ENCODE measurements around the gene CHAC2.

Gene CHAC2

DNA sequence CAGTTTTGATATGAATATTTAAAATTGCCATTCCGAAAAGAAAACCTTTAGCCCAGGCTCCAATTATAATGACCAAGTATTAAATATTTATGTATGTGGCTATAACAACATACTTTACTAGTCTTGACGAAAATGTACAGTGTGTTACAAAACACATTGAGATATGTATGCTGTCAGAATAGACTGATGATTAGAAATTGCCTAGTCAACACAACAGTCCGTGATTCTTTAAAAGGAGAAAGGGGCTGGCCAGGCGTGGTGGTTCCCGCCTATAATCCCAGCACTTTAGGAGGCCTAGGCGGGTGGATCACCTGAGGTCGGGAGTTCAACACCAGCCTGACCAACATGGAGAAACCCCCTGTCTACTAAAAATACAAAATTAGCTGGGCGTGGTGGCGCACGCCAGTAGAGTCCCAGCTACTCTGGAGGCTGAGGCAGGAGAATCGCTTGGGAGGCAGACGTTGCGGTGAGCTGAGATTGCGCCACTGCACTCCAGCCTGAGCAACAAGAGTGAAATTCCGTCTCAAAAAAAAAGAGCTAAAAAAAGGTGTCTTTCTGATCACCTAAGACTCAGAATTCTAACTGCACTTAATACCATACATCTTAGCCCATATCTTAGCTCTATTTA, 1.8 kb downstream of the CHAC2 start:
- no peak for DNase-seq
- intact Hi-C loops (cut with DNase I): no loop called here

DNA sequence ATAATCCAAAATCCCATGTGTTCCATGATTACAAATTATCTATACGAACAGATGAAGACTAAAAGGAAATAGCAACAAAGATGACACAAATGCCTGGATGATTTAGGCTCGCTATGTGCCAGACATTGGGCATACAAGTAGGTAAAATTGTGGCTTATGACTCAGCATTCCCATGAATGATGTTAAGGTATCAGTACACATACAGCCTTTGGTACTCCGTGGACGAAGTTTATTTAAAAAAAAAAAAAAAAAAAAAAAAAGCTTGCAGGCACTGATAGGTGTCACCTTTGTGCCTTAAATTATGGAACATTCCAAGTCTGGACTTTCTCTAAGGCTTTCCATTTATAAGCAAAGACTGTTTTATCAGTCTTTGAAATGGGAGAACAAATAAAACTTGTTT, 2.7 kb downstream of the CHAC2 start:
- intact Hi-C loops (cut with DNase I): no loop called here

DNA sequence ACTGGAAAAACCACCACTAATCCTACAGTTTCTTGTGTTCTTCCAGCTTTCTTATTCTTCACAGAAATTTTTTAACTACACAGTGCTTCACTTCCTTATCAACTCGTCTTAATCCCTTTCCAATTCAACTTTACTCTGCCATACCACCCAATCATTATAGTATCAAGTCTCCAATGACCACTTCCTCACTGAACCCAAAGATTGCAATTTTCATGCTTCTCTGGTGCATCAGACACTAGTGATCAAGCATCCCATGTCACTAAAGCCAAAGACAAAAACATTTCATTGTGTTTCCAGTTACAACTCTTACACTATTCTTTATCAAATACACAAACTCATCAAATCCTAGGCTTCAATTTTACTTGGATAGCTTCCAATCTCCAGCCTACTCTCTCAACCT, 9.5 kb downstream of the CHAC2 start:
- intact Hi-C loops (cut with DNase I): no loop called here
- DNase-seq: no peak

More for the DNA sequence above, 2.7 kb downstream of the CHAC2 start:
- DNase-seq: no peak

DNA sequence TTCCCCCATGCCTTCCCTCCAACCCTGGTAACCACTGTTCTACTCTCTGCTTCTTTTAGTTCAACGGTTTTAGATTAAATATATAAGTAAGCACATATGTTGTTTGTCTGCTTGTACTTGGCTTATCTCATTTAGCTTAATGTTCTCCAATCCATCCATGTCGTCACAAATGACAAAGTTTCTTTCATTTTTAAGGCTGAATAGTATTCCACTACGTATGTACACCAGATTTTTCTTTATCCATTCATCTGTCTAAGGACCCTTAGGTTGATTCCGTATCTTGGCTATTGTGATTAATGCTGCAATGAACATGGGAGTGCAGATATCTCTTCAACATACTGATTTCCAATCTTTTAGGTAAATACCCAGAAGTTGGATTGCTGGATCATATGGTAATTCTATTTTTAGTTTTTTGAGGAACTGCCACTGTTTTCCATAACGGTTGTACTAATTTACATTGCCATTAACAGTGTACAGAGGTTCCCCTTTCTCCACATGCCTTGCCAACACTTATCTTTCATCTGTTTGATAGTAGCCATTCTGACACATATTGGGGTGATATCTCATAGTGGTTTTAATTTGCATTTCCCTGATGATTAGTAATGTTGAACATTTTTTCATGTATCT, 11.0 kb downstream of the CHAC2 start:
- intact Hi-C loops (cut with DNase I): no loop called here
- no peak for DNase-seq

DNA sequence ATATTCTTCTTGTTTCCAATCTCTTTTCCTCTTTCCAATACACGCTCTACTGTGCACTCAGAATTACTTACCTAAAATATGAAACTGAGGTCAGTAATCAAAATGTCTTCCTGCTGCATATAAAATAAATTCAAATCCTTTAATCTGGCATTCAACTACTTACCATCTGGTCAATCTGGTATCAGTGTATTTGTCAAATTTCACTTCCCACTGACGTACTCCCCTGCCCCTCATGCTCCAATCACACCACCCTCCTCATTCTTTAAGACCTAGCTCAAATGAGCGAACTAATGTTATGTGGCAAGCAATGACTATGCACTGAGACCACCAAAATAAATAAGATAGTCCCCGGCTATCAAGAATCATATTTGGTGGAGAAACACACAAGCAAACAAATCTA, 12.5 kb downstream of the CHAC2 start:
- intact Hi-C loops (cut with DNase I): no loop called here

DNA sequence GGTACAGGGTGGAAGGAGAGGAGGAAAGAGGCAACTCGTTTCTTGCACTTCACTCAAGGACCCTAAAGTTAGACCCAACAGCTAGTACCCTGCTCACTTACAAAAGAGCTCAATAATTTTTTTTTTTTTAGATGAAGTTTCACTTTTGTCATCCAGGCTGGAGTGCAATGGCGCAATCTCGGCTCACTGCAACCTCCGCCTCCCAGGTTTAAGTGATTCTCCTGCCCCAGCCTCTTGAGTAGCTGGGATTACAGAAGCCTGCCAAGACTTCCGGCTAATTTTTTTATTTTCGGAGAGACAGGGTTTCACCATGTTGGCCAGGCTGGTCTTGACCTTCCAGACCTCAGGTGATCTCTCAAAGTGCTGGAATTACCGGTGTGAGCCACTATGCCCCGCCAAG, 15.1 kb downstream of the CHAC2 start:
- DNase-seq: no peak
- intact Hi-C loops (cut with DNase I): no loop called here

More for the DNA sequence above, 12.5 kb downstream of the CHAC2 start:
- DNase-seq: no peak

DNA sequence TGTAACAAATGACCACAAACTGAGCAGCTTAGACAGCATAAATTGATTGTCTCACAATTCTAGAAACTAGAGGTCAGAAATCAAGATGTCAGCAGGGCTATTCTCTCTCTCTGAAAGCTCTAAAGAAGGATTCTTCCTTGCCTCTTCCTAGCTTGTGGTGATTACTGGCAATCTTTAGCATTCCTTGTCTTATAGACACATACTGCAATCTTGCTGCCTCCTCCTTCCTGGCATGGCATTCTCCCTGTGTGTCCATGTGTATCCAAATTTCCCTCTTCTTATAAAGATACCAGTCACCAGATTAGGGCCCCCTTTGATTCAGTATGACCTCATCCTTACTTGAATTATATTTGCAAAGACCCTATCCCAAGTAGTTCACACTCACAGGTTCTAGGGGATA, 16.8 kb downstream of the CHAC2 start:
- intact Hi-C loops (cut with DNase I): no loop called here
- DNase-seq: no peak

DNA sequence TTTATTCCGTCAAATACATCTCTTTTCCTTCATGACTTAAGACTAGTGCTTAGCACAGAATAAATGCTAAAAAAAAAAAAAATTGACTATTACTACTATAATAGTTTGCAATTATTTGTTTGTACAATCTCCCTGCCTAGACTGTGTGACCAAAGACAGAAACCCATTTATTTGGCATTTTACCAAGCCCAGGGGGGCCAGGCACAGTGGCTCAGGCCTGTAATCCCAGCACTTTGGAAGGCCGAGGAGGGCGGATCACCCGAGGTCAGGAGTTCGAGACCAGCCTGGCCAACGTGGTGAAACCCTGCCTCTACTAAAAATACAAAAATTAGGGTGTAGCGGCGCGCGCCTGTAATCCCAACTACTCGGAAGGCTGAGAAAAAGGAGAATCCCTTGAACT, 17.8 kb downstream of the CHAC2 start:
- intact Hi-C loops (cut with DNase I): no loop called here
- DNase-seq: no peak

DNA sequence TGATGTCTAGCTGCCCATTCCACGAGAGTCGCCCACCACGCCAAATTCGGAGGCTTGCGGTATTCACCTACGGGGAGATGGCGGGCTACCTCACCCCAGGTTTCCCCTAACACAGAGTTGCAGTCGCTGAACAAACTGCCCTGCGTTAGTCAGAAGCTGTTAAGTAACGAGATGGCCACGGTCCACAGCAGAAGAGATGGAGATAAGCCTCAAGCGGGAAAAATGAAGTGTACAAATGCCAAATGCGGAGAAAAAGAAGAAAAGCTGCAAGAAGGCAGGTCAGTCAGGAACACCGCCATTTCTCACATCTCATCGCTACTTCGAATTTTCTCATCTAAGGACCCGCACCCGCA, 18.7 kb downstream of the CHAC2 start:
- intact Hi-C loops (cut with DNase I): no loop called here
- DNase-seq: peak in 28 of 42 donors; percentile 7 to 49 (median 28)

DNA sequence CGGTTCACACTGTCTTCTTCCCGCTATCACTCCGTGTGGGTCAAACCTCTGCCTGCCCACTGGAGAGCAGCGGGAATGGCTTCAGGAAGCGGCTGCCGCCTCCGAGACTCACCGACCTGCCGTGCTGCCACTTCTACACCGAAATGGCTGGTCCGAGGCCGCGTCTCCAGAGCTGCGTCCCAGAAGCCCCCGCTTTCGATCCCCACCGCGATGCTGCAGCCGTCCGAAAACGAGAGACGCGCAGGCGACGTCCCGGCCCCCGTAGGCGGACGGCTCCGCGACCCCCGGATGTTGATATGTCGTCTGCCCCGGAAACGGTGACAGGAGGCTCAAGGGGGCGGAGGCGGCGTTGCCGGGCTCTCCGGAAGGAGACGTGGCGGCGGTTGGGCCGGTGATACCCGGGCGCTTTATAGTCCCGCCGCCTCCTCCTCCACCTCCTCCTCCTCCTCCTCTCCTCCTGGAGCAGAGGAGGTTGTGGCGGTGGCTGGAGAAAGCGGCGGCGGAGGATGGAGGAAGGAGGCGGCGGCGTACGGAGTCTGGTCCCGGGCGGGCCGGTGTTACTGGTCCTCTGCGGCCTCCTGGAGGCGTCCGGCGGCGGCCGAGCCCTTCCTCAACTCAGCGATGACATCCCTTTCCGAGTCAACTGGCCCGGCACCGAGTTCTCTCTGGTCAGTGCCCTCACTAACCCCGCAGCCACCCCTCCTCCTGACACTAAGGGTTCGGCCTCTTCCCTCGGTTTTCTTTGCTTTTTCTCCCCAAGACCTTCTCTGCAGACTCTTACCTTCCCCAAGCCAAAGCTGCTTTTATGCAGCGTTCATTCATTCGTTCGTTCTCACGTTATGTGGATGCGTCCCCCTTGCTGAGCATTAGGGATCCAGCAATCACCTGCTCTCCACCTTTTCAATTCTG, 19.4 kb downstream of the CHAC2 start, which contains the start of the genes ASB3 and ERLEC1:
Gene ASB3, minus strand, starts transcription at position 249 of the 909 bp plus-strand sequence. CDS start 21,381 bp downstream, outside the sequence.
Gene ERLEC1, plus strand, starts transcription at position 340 of the 909 bp plus-strand sequence. Its CDS starts 167 bp downstream, at position 507.
- DNase-seq: peak; percentile 79 to 97 (median 92)
- intact Hi-C loops (cut with DNase I): no loop called here

DNA sequence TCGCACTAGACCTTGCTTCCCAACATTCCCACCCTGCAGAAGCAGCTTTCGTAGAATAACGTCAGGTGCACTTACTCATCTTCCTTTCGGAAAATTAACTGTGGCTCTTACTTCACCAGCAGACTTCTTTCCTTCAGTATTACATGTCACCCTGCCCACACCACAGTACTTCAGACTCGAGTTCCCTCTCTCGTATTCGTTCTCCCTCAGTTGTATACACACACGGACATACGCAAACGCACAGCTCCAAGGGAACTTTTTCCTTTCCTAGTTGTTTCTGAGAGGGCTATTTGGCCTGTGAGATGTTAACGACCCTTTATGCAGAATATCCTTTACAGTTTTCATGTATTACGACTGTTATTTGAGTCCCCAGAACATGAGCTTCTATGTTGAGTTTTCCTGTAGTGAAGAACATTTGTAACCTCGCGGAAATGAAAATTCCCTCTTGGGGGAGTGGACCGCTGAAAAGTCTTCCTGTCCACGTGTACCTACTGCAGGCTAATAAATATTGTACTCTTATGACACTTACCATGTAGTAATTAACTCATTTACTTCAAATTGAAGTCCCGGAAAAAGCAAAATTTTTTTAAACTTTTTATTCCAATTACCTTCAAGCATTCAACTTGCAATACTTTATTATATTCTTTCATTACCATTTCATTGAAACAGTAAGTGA, 20.1 kb downstream of the CHAC2 start:
- intact Hi-C loops (cut with DNase I): no loop called here

DNA sequence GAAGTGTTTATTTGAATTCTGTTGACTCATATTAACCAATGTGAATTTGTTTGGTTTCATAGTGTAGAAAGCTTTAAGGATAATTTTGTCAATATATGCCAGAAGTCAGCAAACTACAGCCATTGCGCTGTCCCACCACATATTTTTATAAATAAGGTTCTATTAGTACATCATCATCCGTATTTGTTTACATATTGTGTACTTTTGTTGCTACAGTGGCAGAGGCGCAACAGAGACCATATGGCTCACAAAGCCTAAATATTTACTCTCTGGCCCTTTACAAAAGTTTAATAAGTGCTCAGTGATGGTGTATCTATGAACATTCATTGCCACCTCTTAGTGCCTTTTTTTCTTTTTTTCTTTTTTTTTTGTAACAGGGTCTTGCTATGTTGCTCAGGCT, 25.7 kb downstream of the CHAC2 start:
- DNase-seq: no peak

More for the DNA sequence above, 20.1 kb downstream of the CHAC2 start:
- DNase-seq: peak in 11 of 42 donors; percentile 7 to 54 (median 20)

DNA sequence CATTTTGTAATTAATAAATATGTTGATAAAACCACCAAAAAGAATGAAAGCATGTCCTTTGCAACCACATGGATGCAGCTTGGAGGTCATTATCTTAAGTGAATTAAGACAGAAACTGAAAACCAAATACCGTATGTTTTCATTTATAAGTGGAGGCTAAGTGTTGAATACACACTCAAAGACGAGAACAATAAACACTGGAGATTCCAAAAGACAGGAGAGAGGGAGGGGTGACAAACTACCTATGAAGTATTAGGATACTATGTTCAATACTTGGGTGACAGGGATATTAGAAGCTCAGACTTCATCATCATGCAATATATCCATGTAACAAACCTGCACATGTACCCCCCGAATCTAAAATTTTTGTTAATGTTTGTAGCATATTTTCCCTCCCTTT, 26.2 kb downstream of the CHAC2 start:
- no peak for DNase-seq
- intact Hi-C loops (cut with DNase I): no loop called here

More for the DNA sequence above, 25.7 kb downstream of the CHAC2 start:
- intact Hi-C loops (cut with DNase I): no loop called here

DNA sequence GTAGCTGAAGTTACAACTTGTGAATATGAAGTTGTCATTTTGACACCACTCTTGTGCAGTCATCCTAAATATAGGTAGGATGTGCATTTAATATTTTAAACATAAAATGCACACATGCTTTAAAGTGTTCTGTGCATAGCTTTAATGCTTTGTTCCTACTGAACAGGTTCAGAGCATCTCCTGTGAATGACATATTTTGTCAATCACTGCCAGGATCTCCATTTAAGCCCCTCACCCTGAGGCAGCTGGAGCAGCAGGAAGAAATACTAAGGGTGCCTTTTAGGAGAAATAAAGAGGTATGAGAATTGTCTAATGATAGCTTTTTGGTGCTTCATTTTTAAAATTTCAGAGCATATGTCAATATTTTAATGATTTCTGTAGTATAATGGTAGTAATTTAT, 33.9 kb downstream of the CHAC2 start:
- DNase-seq: no peak
- intact Hi-C loops (cut with DNase I): no loop called here

DNA sequence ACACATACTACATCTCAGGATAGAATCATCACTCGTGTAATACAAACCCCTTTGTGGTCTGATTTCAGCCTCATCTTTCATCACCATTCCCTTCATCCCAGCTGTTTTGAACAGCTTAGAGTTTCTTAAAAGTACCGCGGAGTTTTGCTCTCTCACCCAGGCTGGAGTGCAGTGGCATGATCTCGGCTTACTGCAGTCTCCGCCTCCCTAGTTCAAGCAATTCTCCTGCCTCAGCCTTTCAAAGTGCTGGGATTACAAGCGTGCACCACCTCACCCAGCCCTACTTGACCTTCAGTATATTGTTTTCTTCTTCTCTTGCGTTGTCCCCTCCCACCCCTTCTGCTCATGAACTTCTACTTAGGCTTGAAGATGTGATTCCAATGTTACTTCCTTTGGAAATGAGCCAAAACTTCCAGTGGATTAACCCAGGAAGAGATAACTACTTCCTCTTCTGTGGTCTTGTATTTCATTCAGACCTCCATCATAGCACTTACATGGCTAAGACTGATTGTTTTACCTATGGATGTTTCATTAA, 35.1 kb downstream of the CHAC2 start:
- DNase-seq: no peak
- intact Hi-C loops (cut with DNase I): no loop called here

DNA sequence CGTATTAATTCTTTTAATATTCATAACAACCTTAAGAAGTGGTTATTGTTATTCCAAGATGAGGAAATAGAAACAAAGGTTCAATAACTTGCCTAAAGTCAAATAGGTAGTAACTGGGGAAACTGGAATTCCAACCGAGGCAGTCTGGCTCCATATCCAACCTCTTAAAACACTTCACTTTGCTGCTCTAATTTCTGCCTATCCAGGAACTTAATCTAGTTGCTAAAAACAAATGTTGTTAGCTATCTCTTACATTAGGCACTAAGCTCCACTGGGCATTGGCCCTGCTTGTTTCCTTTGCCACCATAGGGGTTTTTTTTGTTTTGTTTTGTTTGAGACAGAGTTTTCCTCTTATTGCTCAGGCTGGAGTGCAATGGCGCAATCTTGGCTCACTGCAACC, 44.0 kb downstream of the CHAC2 start:
- intact Hi-C loops (cut with DNase I): no loop called here

DNA sequence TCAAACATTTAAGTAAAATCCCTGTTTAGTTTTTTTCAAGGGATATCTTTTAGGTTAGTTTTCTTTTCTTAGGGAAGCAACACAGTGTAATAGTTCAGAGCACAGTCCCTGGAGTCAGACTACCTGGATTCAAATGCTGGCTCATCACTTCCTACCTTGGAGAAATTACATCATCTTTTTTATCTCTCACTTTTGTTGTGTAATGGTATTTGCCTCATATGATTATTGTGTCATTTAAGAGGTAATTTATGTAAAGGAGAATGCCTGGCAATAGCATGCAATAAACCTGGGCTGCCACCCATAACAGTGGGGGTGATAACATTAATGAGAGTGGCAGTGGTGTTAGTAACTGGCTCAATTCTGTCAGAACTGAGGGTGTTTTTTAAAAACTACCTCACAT, 45.5 kb downstream of the CHAC2 start:
- no peak for DNase-seq
- intact Hi-C loops (cut with DNase I): no loop called here

More for the DNA sequence above, 44.0 kb downstream of the CHAC2 start:
- no peak for DNase-seq

DNA sequence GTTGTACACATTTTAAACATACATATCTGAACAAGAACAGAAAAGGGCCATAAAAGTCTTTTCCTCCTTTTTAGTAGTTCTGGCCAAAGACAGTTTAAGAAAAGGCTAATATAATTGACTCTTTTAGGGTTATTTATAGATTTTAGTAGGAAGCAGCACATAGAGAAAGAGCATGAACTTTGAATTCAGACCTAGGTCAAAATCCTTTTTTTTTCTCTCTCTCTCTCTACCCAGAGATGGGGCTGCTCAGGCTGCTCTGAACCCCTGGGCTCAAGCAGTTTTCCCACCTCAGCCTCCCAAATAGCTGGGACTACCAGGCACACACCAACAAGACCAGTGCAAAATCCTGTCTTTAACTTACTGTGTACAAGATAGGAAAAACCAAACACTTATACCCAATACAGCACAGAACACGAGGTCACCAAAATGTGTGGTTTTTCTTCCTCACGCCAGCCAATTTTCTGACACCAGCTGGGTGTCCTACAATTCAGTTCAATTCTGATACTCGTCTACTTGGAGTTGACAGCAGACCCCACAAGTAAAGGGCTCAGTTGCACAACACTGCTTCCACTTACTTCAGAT, 51.3 kb downstream of the CHAC2 start:
- no peak for DNase-seq
- intact Hi-C loops (cut with DNase I): no loop called here

DNA sequence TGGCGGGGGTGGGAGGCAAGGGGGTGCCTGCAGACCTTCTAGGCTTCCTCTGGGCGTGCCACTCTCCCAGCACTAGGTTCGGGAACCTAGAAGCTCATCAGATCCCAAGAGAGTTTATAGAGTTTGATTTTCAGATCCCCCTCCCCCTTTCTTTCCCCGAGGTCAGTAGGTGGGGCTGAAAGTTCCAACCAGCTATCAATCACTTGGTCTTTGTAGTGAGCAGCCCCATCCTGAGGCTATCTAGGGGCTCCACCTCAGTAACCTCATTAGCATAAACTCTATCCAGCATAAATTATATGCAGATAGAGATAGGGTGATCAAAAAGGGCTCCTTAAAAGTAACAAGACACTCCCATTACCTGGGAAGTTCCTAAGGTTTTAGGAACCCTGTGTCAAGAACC, 52.0 kb downstream of the CHAC2 start:
- intact Hi-C loops (cut with DNase I): no loop called here
- no peak for DNase-seq

All from head of caudate nucleus (tissue), 42 donors.